Body of pancreas (tissue), 4 donors: Measurements from ENCODE around the gene LRRC32. TPM values are rescaled to one million over a fixed set of nuclear protein-coding genes. Genes with fewer than 3 reads are reported as not detected.
A peak's percentile ranks its signal among the peaks of the same experiment; 100 is the strongest.

ENCODE experiments used
- ATAC-seq: fragments of 150-250 bp; one replicate; pipeline ENCODE4 v1.9.1; 2016
- DNase-seq, 4 donors: peaks; one replicate each; pipeline ENCODE4 v3.0.0-alpha.2; 2019
- H3K27ac ChIP-seq, 4 donors: fragments of 200-600 bp; sonication (generic); 1 replicate in 3 of 4; 2 replicates in 1 of 4; pipeline versions ENCODE4 v1.5.1 to v1.6.1; 2016 to 2019; ENCODE audit warnings: mild to moderate bottlenecking in 1 of 4, mixed read lengths in 1 of 4, moderate library complexity in 1 of 4
- H3K27me3 ChIP-seq, 2 donors: fragments of 200-600 bp; sonication (generic); one replicate each; pipeline ENCODE4 v1.6.0; 2016; ENCODE audit warnings: mild to moderate bottlenecking in 1 of 2
- H3K36me3 ChIP-seq, 2 donors: fragments of 200-600 bp; sonication (generic); replicated peaks in 1 of 2; 2 replicates each; pipeline ENCODE4 v1.5.1; 2016; ENCODE audit warnings: low read depth in 2 of 2; ENCODE audit not compliant: insufficient read depth in 1 of 2
- H3K4me1 ChIP-seq: fragments of 200-600 bp; sonication (generic); one replicate; pipeline ENCODE4 v1.6.0; 2016
- H3K4me3 ChIP-seq, 2 donors: fragments of 200-600 bp; sonication (generic); 1 replicate in 1 of 2; 2 replicates in 1 of 2; pipeline ENCODE4 v1.5.1; 2016 to 2019
- H3K9me3 ChIP-seq, 3 donors: fragments of 200-600 bp; sonication (generic); 1 replicate in 2 of 3; 2 replicates in 1 of 3; pipeline ENCODE4 v1.5.1; 2016
- CTCF ChIP-seq, 7 experiments: fragments of 450-650 bp in 4 of 7; fragments of 200-600 bp in 3 of 7; sonication (generic) in 3 of 7; IDR thresholded peaks; one replicate each; pipeline ENCODE4 v1.5.1; 2016 to 2019; ENCODE audit warnings: antibody characterized with exemption in 7 of 7
- POLR2A ChIP-seq, 3 donors: fragments of 450-650 bp; IDR thresholded peaks; one replicate each; pipeline ENCODE4 v1.6.1; 2016; ENCODE audit warnings: antibody characterized with exemption in 3 of 3, mild to moderate bottlenecking in 2 of 3
- WGBS, 2 donors: methylation state at CpG; one replicate each; pipeline ENCODE4 v1.1.5; 2017; 5-methylcytosine and 5-hydroxymethylcytosine counted together
- intact Hi-C: fragments of 100-400 bp; cut with DNase I; formaldehyde crosslinking; loops from one replicate; pipeline ENCODE4 v1.15.1; 2023
- total RNA-seq, 2 donors: library from RNA; depleted of rRNA; stranded (reverse); fragments of >200 nt; gene quantifications; one replicate each; pipeline ENCODE4 v1.1.0, GENCODE V29; 2016

Gene LRRC32, protein sequence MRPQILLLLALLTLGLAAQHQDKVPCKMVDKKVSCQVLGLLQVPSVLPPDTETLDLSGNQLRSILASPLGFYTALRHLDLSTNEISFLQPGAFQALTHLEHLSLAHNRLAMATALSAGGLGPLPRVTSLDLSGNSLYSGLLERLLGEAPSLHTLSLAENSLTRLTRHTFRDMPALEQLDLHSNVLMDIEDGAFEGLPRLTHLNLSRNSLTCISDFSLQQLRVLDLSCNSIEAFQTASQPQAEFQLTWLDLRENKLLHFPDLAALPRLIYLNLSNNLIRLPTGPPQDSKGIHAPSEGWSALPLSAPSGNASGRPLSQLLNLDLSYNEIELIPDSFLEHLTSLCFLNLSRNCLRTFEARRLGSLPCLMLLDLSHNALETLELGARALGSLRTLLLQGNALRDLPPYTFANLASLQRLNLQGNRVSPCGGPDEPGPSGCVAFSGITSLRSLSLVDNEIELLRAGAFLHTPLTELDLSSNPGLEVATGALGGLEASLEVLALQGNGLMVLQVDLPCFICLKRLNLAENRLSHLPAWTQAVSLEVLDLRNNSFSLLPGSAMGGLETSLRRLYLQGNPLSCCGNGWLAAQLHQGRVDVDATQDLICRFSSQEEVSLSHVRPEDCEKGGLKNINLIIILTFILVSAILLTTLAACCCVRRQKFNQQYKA
- 10 to 100 TPM in 1 of 2 donors, 1 to 10 TPM in 1; 9.1 to 17.8 TPM for total RNA-seq

DNA sequence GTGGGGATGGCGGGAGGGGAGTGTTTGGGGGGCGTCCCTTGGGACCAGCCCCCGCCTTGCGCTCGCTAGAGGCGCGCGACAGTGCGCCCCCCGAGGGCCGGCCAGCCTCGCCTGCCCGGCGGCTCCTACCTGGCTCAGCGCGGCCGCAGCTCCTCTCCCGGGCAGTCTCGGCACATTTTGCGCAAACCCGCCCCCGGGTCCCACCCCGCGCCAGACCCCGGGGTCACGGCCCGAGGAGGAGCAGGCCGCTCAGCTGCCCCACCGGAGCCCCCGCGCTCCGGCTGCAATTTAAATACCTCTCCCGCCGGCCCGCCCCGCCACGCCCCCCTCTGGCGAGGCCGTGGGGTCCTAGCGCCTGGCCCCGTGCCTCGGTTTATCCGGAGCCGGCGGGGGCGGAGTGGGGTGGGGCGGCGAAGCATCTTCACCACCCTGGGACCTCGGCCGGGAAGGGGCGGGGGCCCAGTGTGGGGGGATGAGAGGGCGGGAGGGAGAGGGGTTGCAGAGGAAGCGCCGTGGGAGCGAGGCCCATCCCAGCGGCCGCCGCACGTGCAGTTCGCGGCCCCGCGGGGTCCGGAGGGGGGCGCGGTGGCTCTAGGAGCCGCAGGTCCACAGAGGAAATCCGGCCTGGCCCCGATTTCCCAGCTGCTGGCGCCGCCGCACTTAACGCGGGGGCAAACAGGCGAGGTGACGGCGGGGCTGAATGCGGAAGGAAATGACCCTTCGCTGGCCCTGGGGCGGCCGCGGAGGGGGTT lies at the start of gene LRRC32:
Gene LRRC32 (minus strand): TSS at position 263 of the 752 bp plus-strand sequence. CDS start 4,793 bp downstream, outside the sequence.
- Histone ChIP-seq H3K36me3 (no peaks in the 10 kb centered on the region), H3K27ac (peak within 1 kb of the TSS in 2 of 4 donors; percentile 54 to 62), H3K4me3 (peak within 1 kb of the TSS in 1 of 2 donors; percentile 16), H3K27me3 (peaks cover 0 to 9% of the 10 kb centered on the region in 2 donors), H3K9me3 (no peaks in the 10 kb centered on the region), H3K4me1 (peaks cover 11% of the 10 kb centered on the region)
- ATAC-seq: peak; percentile 43
- peak in 2 of 3 donors; percentile 11 to 31 for TF ChIP-seq POLR2A (IDR thresholded peaks at IDR 0.05)
- TF ChIP-seq CTCF (IDR thresholded peaks at IDR 0.05): no peak
- WGBS, 2 donors: 4 to 24% methylated on average over 30 to 44 of the region's 82 CpGs
- intact Hi-C loops: no loop called here
- DNase-seq: peak; percentile 25 to 35 (median 32)

- intact Hi-C loops: no loop called here
- WGBS, 2 donors: 96% methylated on average over 5 to 9 of the region's 9 CpGs
- TF ChIP-seq POLR2A (IDR thresholded peaks at IDR 0.05) (no peak), CTCF (IDR thresholded peaks at IDR 0.05) (no peak)
- no peak overlapping the region for H3K27ac ChIP-seq
- no peaks in the 10 kb centered on the region for H3K27me3 ChIP-seq
- no peak for DNase-seq
- no peaks in the 10 kb centered on the region for H3K9me3 ChIP-seq
- peaks cover 12% of the 10 kb centered on the region for H3K4me1 ChIP-seq
- H3K36me3 ChIP-seq: no peaks in the 10 kb centered on the region
- ATAC-seq: no peak
- H3K4me3 ChIP-seq: no peak overlapping the region
Measured at GRCh38 chr11:76719686-76720085, 49.1 kb upstream of the LRRC32 start.

GRCh38 chr11:76719281-76719680 lies 48.7 kb upstream of the LRRC32 start:
- no peak for TF ChIP-seq POLR2A (IDR thresholded peaks at IDR 0.05)
- TF ChIP-seq CTCF (IDR thresholded peaks at IDR 0.05): no peak
- WGBS, 2 donors: 72 to 79% methylated on average over 7 to 19 of the region's 19 CpGs
- DNase-seq: no peak

GRCh38 chr11:76717816-76718215 lies 47.3 kb upstream of the LRRC32 start:
- 84 to 98% methylated on average over 4 to 5 of the region's 5 CpGs for WGBS, 2 donors
- no peaks in the 10 kb centered on the region for H3K9me3 ChIP-seq
- no peak for DNase-seq
- no peak overlapping the region for H3K27ac ChIP-seq
- peaks cover 12% of the 10 kb centered on the region for H3K4me1 ChIP-seq
- no peak overlapping the region for H3K4me3 ChIP-seq
- H3K36me3 ChIP-seq: no peaks in the 10 kb centered on the region
- H3K27me3 ChIP-seq: no peaks in the 10 kb centered on the region
- intact Hi-C loops: no loop called here
- TF ChIP-seq POLR2A (IDR thresholded peaks at IDR 0.05) (no peak), CTCF (IDR thresholded peaks at IDR 0.05) (no peak)
- no peak for ATAC-seq

More at GRCh38 chr11:76719281-76719680, 48.7 kb upstream of the LRRC32 start:
- Histone ChIP-seq H3K27me3 (no peaks in the 10 kb centered on the region), H3K4me3 (no peak overlapping the region), H3K27ac (no peak overlapping the region), H3K36me3 (no peaks in the 10 kb centered on the region), H3K4me1 (peaks cover 12% of the 10 kb centered on the region), H3K9me3 (no peaks in the 10 kb centered on the region)
- no peak for ATAC-seq
- intact Hi-C loops: no loop called here
